T-cell (primary cell): Measurements from ENCODE around the gene PAPSS2. TPM values are rescaled to one million over a fixed set of nuclear protein-coding genes. Genes with fewer than 3 reads are reported as not detected.
"Not testable (repeated sequence)": the region's sequence is repeated elsewhere in the genome, so short reads cannot be mapped to it uniquely, and the experiment has no call there.

Source experiments
- ATAC-seq, 4 experiments: fragments of 200-7000 bp in 3 of 4; fragments of 150-1000 bp in 1 of 4; cut with Tn5 transposase; replicated peaks in 1 of 4; 1 replicate in 3 of 4; 2 replicates in 1 of 4; pipeline ENCODE4 v1.10.0; 2021; ENCODE audit warnings: moderate library complexity in 3 of 4, mild to moderate bottlenecking in 2 of 4, moderate number of reproducible peaks in 1 of 4
- CTCF ChIA-PET, 2 donors: fragments of 300-600 bp; sonication (Branson Sonifier 250); formaldehyde crosslinking; loops; one replicate each; lab custom pipeline; 2022; ENCODE audit warnings: antibody characterized with exemption in 2 of 2; lab: Charles Lee
- POLR2A ChIA-PET, 2 donors: fragments of 300-600 bp; sonication (Branson Sonifier 250); formaldehyde crosslinking; loops; one replicate each; lab custom pipeline; 2022; ENCODE audit warnings: antibody characterized with exemption in 2 of 2; lab: Charles Lee
- DNase-seq, 35 experiments: peaks; one replicate each; pipeline versions ENCODE4 v3.0.0 to v3.0.0-alpha.2; 2013 to 2023
- H3K27ac ChIP-seq: one replicate; pipeline ENCODE4 v1.5.1; 2013; ENCODE audit warnings: low read length
- H3K27me3 ChIP-seq, 2 experiments: replicated peaks in 1 of 2; 1 replicate in 1 of 2; 2 replicates in 1 of 2; pipeline versions ENCODE4 v1.6.1 to v1.7.0; 2013; ENCODE audit warnings: low read length in 1 of 2, mixed read lengths in 1 of 2; ENCODE audit not compliant: control insufficient read depth in 2 of 2, insufficient read depth in 2 of 2; ENCODE audit errors: extremely low read depth in 1 of 2
- H3K36me3 ChIP-seq, 2 donors: 1 replicate in 1 of 2; 2 replicates in 1 of 2; pipeline versions ENCODE4 v1.6.1 to v1.7.0; 2013; ENCODE audit warnings: low read length in 1 of 2; ENCODE audit not compliant: control insufficient read depth in 2 of 2, insufficient read depth in 1 of 2; ENCODE audit errors: extremely low read depth in 1 of 2
- H3K4me1 ChIP-seq, 2 experiments: 1 replicate in 1 of 2; 2 replicates in 1 of 2; pipeline versions ENCODE4 v1.6.1 to v1.7.0; 2013; ENCODE audit warnings: low read length in 2 of 2, mixed read lengths in 1 of 2; ENCODE audit not compliant: insufficient read depth in 2 of 2, control insufficient read depth in 1 of 2; ENCODE audit errors: extremely low read depth in 1 of 2
- H3K4me3 ChIP-seq, 2 donors: 1 replicate in 1 of 2; 2 replicates in 1 of 2; pipeline versions ENCODE4 v1.5.1 to v1.7.0; 2013; ENCODE audit warnings: mild to moderate bottlenecking in 2 of 2, low read length in 1 of 2, moderate library complexity in 1 of 2; ENCODE audit not compliant: control insufficient read depth in 1 of 2; ENCODE audit errors: extremely low read depth in 1 of 2
- H3K9me3 ChIP-seq: 2 replicates; pipeline ENCODE4 v1.7.0; 2013
- H3K27ac Mint-ChIP-seq, 2 donors: one replicate each; pipeline ENCODE4 v1.8.0; 2020 to 2021; ENCODE audit warnings: mild to moderate bottlenecking in 2 of 2, mixed read lengths in 2 of 2
- H3K27me3 Mint-ChIP-seq, 2 donors: one replicate each; pipeline ENCODE4 v1.8.0; 2021 to 2022; ENCODE audit warnings: mixed read lengths in 2 of 2
- H3K36me3 Mint-ChIP-seq: one replicate; pipeline ENCODE4 v1.8.0; 2021; ENCODE audit warnings: mixed read lengths
- H3K4me1 Mint-ChIP-seq, 3 donors: one replicate each; pipeline ENCODE4 v1.8.0; 2020 to 2022; ENCODE audit warnings: mixed read lengths in 3 of 3, mild to moderate bottlenecking in 1 of 3
- H3K4me3 Mint-ChIP-seq, 3 donors: one replicate each; pipeline ENCODE4 v1.8.0; 2020 to 2022; ENCODE audit warnings: mild to moderate bottlenecking in 3 of 3, mixed read lengths in 3 of 3, moderate library complexity in 3 of 3
- H3K9me3 Mint-ChIP-seq, 3 donors: one replicate each; pipeline ENCODE4 v1.8.0; 2020 to 2022; ENCODE audit warnings: mixed read lengths in 3 of 3
- WGBS: methylation state at CpG from one replicate; pipeline ENCODE4 v1.1.5; 2013; ENCODE audit warnings: missing lambda C conversion rate; ENCODE audit not compliant: insufficient coverage; 5-methylcytosine and 5-hydroxymethylcytosine counted together
- total RNA-seq, 35 experiments: library from RNA in 6 of 35; stranded (reverse) in 6 of 35; fragments of 120-200 nt in 1 of 35; gene quantifications; one replicate each; pipeline versions ENCODE4 v1.2.1 to v1.2.4 and lab custom pipeline; 2013 to 2026

Gene PAPSS2
- total RNA-seq, 5 donors from 2014 or later (not counting 1 experiment from before 2014, with no cell fraction given), result 0.35 to 1.8 (median 0.61) TPM; not detected in 2

DNA sequence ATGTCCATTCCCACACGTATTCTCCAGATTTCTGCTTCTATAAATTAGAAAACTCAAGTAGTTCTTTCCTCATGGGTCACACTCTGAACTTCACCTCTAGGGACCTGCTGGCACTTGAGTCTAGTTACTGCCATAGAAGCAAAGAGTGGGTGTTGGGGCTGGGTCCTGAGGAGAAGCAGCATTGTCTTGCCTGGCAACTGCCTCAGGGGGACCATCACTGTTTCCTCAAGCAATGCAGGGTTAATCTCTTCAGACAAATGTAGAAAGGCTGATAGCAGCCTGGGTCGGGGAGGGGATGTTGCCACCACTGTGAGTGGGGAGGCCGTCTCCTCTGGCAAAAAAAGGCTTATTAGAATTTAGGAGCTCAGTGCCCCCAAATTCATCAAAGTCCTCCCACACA, 20.2 kb upstream of the PAPSS2 start:
- no peak overlapping the region for H3K4me3 Mint-ChIP-seq
- DNase-seq, result no peak
- no peaks in the 10 kb centered on the region for H3K36me3 ChIP-seq
- ATAC-seq, result no peak
- ChIA-PET CTCF (no interaction called here), POLR2A (no interaction called here)
- no peaks in the 10 kb centered on the region for H3K27me3 ChIP-seq
- H3K4me1 Mint-ChIP-seq, result peaks cover 0 to 4% (median 3%) of the 10 kb centered on the region in 3 donors
- no peaks in the 10 kb centered on the region for H3K9me3 Mint-ChIP-seq
- H3K27ac ChIP-seq, result no peak overlapping the region
- H3K4me3 ChIP-seq, result no peak overlapping the region
- H3K27ac Mint-ChIP-seq, result no peak overlapping the region
- no peaks in the 10 kb centered on the region for H3K4me1 ChIP-seq
- H3K9me3 ChIP-seq, result no peaks in the 10 kb centered on the region
- WGBS, result no CpG with 5 or more reads among the region's 3 CpGs
- H3K36me3 Mint-ChIP-seq, result no peaks in the 10 kb centered on the region
- no peaks in the 10 kb centered on the region for H3K27me3 Mint-ChIP-seq

- Histone ChIP-seq H3K4me3 (no peak overlapping the region), H3K27ac (no peak overlapping the region), H3K9me3 (no peaks in the 10 kb centered on the region), H3K27me3 (no peaks in the 10 kb centered on the region), H3K36me3 (no peaks in the 10 kb centered on the region), H3K4me1 (no peaks in the 10 kb centered on the region)
- POLR2A ChIA-PET, result no interaction called here
- ATAC-seq (no peak), DNase-seq (no peak)
- Mint-ChIP-seq H3K4me3 (no peak overlapping the region), H3K9me3 (no peaks in the 10 kb centered on the region), H3K27me3 (no peaks in the 10 kb centered on the region), H3K4me1 (peaks cover 0 to 4% (median 3%) of the 10 kb centered on the region in 3 donors), H3K36me3 (no peaks in the 10 kb centered on the region), H3K27ac (no peak overlapping the region)
- CTCF ChIA-PET, result no interaction called here
These were observed 19.6 kb upstream of the PAPSS2 start for GRCh38 chr10:87640043-87640442.

DNA sequence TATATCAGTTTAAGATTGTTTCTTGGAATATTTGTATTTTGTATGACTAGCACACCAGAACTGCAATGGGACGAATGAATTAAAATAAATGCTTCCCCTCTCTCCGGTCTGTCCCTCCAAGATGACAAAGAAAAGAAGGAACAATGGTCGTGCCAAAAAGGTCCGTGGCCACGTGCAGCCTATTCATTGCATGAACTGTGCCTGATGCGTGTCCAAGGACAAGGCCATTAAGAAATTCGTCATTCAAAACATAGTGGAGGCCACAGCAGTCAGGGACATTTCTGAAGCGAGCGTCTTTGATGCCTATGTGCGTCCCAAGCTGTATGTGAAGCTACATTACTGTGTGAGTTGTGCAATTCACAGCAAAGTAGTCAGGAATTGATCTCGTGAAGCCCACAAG, 17.2 kb upstream of the PAPSS2 start:
- POLR2A ChIA-PET, result no interaction called here

DNA sequence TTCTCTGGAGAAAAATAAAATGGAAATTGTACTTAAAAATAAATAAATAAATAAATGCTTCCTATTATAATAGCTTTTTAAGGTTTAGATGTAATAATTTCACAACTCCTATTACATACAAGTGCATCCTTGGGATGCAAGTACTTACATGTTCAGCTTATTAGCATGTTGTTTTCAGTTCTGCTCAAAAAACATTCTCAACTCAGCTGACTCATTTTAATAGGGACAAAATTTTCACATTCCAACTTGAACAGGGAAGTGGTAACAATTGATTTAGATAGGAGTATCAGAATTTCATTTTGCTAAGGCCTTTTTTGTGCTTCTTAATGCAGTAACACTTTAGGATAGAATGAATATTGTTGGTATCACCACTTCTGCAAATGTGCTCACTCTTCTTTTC, 16.7 kb upstream of the PAPSS2 start:
- CTCF ChIA-PET, result interaction anchor here in 1 of 2 donors (0.6 kb wide), 1 partner anchor 921 kb away, joined by 3 read pairs; no protein-coding TSS in a partner anchor
- Histone ChIP-seq H3K36me3 (no peaks in the 10 kb centered on the region), H3K27me3 (no peaks in the 10 kb centered on the region), H3K27ac (no peak overlapping the region), H3K9me3 (no peaks in the 10 kb centered on the region), H3K4me3 (no peak overlapping the region), H3K4me1 (no peaks in the 10 kb centered on the region)
- ATAC-seq (no peak), DNase-seq (no peak)
- no peaks in the 10 kb centered on the region for H3K9me3 Mint-ChIP-seq
- H3K4me3 Mint-ChIP-seq, result no peak overlapping the region
- POLR2A ChIA-PET, result no interaction called here
- H3K36me3 Mint-ChIP-seq, result no peaks in the 10 kb centered on the region
- H3K4me1 Mint-ChIP-seq, result no peaks in the 10 kb centered on the region
- H3K27me3 Mint-ChIP-seq, result peaks cover 0 to 1% of the 10 kb centered on the region in 2 donors
- H3K27ac Mint-ChIP-seq, result no peak overlapping the region

More for the DNA sequence above, 17.2 kb upstream of the PAPSS2 start:
- DNase-seq (no peak), ATAC-seq (no peak)
- H3K4me3 Mint-ChIP-seq, result no peak overlapping the region
- no peaks in the 10 kb centered on the region for H3K9me3 ChIP-seq
- H3K4me1 ChIP-seq, result no peaks in the 10 kb centered on the region
- no peaks in the 10 kb centered on the region for H3K9me3 Mint-ChIP-seq
- H3K27ac Mint-ChIP-seq, result no peak overlapping the region
- H3K4me1 Mint-ChIP-seq, result no peaks in the 10 kb centered on the region
- peaks cover 0 to 1% of the 10 kb centered on the region in 2 donors for H3K27me3 Mint-ChIP-seq
- WGBS, result 86% methylated on average over 11 of the region's 11 CpGs
- H3K27me3 ChIP-seq, result no peaks in the 10 kb centered on the region
- no peak overlapping the region for H3K27ac ChIP-seq
- no peaks in the 10 kb centered on the region for H3K36me3 Mint-ChIP-seq
- no peaks in the 10 kb centered on the region for H3K36me3 ChIP-seq
- CTCF ChIA-PET, result interaction anchor here in 1 of 2 donors (0.6 kb wide), 1 partner anchor 921 kb away, joined by 3 read pairs; no protein-coding TSS in a partner anchor
- H3K4me3 ChIP-seq, result no peak overlapping the region

- WGBS, result 82% methylated on average over 3 of the region's 3 CpGs
- no peaks in the 10 kb centered on the region for H3K9me3 Mint-ChIP-seq
- no peaks in the 10 kb centered on the region for H3K27me3 ChIP-seq
- H3K4me1 Mint-ChIP-seq, result no peaks in the 10 kb centered on the region
- H3K4me3 ChIP-seq, result no peak overlapping the region
- DNase-seq, result no peak
- ATAC-seq, result no peak
- no peaks in the 10 kb centered on the region for H3K36me3 ChIP-seq
- H3K36me3 Mint-ChIP-seq, result no peaks in the 10 kb centered on the region
- no peaks in the 10 kb centered on the region for H3K9me3 ChIP-seq
- POLR2A ChIA-PET, result no interaction called here
- peaks cover 0 to 1% of the 10 kb centered on the region in 2 donors for H3K27me3 Mint-ChIP-seq
- CTCF ChIA-PET, result no interaction called here
- H3K4me3 Mint-ChIP-seq, result no peak overlapping the region
- no peak overlapping the region for H3K27ac Mint-ChIP-seq
- no peak overlapping the region for H3K27ac ChIP-seq
- no peaks in the 10 kb centered on the region for H3K4me1 ChIP-seq
These were observed 15.8 kb upstream of the PAPSS2 start for GRCh38 chr10:87643920-87644319.

DNA sequence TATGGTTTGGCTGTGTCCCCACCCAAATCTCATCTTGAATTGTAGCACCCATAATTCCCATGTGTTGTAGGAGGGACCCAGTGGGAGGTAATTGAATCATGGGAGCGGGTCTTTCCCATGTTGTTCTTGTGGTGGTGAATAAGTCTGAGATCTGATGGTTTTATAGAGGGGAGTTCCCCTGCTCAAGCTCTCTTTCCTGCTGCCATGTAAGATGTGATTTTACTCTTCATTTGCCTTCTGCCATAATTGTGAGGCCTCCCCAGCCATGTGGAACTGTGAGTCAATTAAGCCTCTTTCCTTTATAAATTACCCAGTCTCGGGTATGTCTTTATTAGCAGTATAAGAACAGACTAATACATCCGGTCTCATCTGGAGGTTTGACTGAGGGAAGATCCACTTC, 15.2 kb upstream of the PAPSS2 start:
- H3K27me3 Mint-ChIP-seq, result not testable (repeated sequence)

More for the DNA sequence above, 15.2 kb upstream of the PAPSS2 start:
- H3K4me3 Mint-ChIP-seq, H3K27me3 ChIP-seq, DNase-seq, ATAC-seq, H3K9me3 ChIP-seq, H3K27ac ChIP-seq, H3K36me3 Mint-ChIP-seq, H3K4me1 ChIP-seq, H3K27ac Mint-ChIP-seq, H3K4me1 Mint-ChIP-seq, CTCF ChIA-PET, H3K4me3 ChIP-seq, H3K9me3 Mint-ChIP-seq, H3K36me3 ChIP-seq: not testable (repeated sequence)
- POLR2A ChIA-PET, result interaction anchor here in 1 of 2 donors (0.6 kb wide), 1 partner anchor 916 kb away, joined by 3 read pairs; no protein-coding TSS in a partner anchor
- no CpG with 5 or more reads among the region's 3 CpGs for WGBS
